Omental fat pad (tissue), 4 donors: ENCODE data around the gene ZC4H2. TPM values are rescaled to one million over a fixed set of nuclear protein-coding genes. Genes with fewer than 3 reads are reported as not detected.

Experiments used
- ATAC-seq: fragments of 150-250 bp; one replicate; pipeline ENCODE4 v1.9.1; 2016; ENCODE audit warnings: mild to moderate bottlenecking, moderate library complexity; ENCODE audit not compliant: low FRiP score
- DNase-seq: peaks from one replicate; pipeline ENCODE4 v3.0.0-alpha.2; 2019; ENCODE audit warnings: low spot score
- total RNA-seq, 4 donors: library from RNA; depleted of rRNA; stranded (reverse); fragments of >200 nt; gene quantifications; one replicate each; pipeline ENCODE4 v1.1.0, GENCODE V29; 2016
- TF ChIP-seq, protein P1 (sequence below), 3 donors: fragments of 450-650 bp; IDR thresholded peaks; one replicate each; pipeline ENCODE4 v1.5.1; 2016 to 2017; ENCODE audit warnings: antibody characterized with exemption in 3 of 3, mild to moderate bottlenecking in 3 of 3, moderate library complexity in 2 of 3

The ZC4H2 gene
- total RNA-seq, 4 donors from 2014 or later = 4.8 to 12.3 (median 7.2) TPM

DNA sequence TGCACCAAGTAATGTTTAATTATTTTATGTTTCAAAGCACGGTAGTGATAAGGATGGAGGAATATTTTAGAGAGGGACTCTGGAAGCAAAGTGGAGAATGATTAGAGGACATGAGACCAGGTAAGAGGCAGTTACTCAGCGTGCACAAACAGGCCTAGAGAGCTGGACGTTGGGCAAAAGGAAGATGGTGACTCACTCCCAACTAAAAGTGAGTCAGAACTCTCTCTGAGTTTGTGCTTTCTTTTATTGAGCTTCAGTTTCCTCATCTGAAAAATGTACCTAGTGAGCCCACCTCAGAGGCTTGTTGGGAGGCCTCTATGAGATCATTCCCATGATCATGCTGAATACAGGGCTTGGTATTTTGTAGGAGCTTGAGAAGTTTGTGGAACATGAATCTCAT is 1.6 kb upstream of the ZC4H2 start:
- TF ChIP-seq, protein P1, sequence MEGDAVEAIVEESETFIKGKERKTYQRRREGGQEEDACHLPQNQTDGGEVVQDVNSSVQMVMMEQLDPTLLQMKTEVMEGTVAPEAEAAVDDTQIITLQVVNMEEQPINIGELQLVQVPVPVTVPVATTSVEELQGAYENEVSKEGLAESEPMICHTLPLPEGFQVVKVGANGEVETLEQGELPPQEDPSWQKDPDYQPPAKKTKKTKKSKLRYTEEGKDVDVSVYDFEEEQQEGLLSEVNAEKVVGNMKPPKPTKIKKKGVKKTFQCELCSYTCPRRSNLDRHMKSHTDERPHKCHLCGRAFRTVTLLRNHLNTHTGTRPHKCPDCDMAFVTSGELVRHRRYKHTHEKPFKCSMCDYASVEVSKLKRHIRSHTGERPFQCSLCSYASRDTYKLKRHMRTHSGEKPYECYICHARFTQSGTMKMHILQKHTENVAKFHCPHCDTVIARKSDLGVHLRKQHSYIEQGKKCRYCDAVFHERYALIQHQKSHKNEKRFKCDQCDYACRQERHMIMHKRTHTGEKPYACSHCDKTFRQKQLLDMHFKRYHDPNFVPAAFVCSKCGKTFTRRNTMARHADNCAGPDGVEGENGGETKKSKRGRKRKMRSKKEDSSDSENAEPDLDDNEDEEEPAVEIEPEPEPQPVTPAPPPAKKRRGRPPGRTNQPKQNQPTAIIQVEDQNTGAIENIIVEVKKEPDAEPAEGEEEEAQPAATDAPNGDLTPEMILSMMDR (IDR thresholded peaks at IDR 0.05) = no peak
- DNase-seq (no peak), ATAC-seq (no peak)

DNA sequence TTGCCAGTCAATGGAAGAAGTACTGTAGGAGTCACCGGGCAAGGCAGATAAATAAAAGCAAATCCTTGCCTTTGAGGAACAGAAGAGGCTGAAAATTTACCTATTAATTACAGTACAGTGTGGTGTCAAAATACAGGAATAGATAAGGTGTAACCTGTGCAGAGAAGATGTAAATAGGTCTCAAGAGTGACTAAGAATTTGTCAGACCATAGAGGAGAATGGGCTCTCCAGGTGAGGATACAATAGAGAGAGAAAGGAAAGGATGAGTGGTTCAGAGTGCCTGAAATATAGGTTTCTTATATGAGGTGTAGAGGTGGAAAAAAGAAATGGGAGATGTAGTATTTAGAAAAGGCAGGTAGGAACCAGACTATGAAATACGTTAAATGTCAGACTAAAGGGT is 801 bp upstream of the ZC4H2 start:
- TF ChIP-seq, protein P1 (IDR thresholded peaks at IDR 0.05) = no peak
- no peak for DNase-seq
- ATAC-seq = no peak

DNA sequence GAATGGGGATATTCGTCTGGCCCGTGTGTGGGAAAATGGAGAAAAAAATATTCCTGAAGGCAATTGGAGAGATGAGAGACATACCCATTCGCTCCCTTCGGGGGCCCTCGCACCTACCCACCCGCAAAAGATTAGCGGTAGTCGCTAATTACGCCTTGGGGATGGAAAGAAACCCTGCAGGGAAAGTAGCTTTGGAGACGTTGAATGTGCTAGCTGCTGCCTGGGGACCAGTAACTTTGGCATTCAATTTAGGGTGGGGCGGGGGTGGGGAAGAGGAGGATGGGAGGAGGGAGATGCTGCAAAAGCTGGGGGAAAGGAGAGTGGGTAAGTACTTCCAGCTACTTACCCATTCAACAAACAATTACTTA is 407 bp upstream of the ZC4H2 start:
- TF ChIP-seq, protein P1 (IDR thresholded peaks at IDR 0.05) = no peak
- DNase-seq (no peak), ATAC-seq (no peak)

DNA sequence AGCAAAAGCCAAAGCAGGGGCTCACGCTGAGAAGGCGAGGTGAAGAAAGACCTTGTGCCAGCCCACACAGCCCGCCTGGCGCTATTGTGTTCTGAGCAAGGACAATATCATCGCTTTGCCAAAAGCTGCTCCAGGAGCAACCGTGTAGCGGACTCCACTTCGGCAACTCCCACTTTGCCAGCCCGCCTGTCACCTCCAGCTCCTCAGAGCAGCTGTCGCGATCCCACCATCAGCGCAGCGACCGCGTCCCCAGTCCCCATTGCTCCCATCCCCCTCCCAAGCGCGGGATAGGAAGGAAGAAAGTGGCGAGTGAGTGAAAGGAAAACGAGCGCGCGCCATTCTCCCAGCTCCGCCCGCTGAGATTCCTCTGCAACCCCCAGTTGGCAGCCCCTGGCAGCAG is 759 bp downstream of the ZC4H2 start:
- peak; percentile 35 for ATAC-seq
- TF ChIP-seq, protein P1 (IDR thresholded peaks at IDR 0.05) = no peak
- DNase-seq = no peak

DNA sequence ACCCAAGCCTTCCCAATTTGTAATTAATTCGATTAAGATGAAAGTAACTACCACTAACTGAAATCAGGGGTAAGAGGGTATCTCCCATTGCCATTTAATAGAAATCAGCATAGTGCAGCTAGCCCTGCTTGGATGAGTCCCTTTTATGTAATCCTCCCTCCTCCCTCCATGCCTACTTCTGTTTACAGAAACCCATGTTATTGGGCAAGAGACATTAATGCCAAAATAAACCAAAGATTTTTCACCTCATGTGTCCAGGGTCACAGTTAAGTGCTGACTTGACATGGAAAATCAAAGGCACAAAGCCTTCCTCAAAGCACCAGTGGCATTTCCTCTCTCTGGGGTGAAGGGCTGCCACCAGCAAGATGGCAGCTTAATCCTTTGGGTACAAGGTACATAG is 50.8 kb downstream of the ZC4H2 start:
- TF ChIP-seq, protein P1 (IDR thresholded peaks at IDR 0.05) = no peak
- no peak for ATAC-seq
- no peak for DNase-seq

DNA sequence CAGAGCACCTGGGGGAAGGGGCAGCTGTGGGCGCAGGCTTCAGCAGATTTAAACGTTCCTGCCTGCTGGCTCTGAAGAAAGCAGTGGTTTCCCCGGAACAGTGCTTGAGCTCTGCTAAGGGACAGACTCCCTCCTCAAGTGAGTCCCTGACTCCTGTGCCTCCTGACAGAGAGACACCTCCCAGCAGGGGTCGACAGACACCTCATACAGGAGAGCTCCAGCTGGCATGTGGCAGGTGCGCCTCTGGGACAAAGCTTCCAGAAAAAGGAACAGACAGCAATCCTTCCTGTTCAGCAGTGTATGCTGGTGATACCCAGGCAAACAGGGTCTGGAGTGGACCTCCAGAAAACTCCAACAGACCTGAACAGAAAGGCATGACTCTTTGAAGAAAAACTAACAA is 68.1 kb downstream of the ZC4H2 start:
- ATAC-seq (no peak), DNase-seq (no peak)
- TF ChIP-seq, protein P1 (IDR thresholded peaks at IDR 0.05) = no peak

DNA sequence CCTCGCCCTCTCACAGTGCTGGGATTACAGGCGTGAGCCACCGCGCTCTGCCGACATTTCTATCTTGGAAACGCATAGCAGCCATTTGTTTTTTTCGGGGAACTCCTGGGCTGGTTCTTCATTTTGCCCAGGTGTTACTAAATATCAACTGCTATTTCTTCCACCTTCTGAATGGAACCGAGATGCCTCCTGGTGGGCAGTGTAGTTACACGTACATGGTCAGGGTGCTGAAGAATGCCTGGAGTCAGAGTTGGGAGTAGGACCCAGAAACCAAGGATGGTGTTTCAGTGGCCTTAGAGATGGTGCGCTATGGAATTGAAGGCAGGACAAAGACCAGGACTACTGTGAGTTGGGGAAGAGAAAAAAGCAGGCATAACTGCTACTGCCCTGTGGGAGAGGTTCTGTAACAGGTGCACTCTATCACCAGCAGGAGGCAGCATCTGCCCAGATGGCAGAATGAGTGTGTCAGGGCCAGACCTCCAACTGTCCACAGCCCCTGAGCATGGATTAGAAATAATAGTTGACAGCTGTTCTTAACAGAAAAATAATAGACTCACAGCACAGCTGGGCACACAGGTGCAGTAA is 81.7 kb downstream of the ZC4H2 start:
- DNase-seq = no peak
- TF ChIP-seq, protein P1 (IDR thresholded peaks at IDR 0.05) = no peak
- ATAC-seq = no peak
